Sciatic nerve (tissue), 2 donors: ENCODE results near the gene CSTPP1. TPM values are rescaled to one million over a fixed set of nuclear protein-coding genes. Genes with fewer than 3 reads are reported as not detected.
"Not testable (repeated sequence)": the region's sequence is repeated elsewhere in the genome, so short reads cannot be mapped to it uniquely, and the experiment has no call there.

Experiments used
- ATAC-seq: fragments of 200-7000 bp; cut with Tn5 transposase; one replicate; pipeline ENCODE4 v1.9.1; 2020; ENCODE audit warnings: mild to moderate bottlenecking, moderate library complexity
- DNase-seq: peaks from one replicate; pipeline ENCODE4 v3.0.0-alpha.2; 2020; ENCODE audit warnings: low spot score
- intact Hi-C: fragments of 100-400 bp; cut with DNase I; formaldehyde crosslinking; loops from one replicate; pipeline ENCODE4 v1.14.2; 2022
- total RNA-seq: library from RNA; stranded (reverse); fragmentation: NEBNext Ultra II Directional; extraction: Animal tissue kit (Norgen Biotek cat#: 25700); gene quantifications from one replicate; pipeline ENCODE4 v1.2.1, GENCODE V29; 2021
- donor health status: DM: no; HTN: no; CAD: no.
- donor health status: DM: no; HTN: no; CAD: no.

The CSTPP1 gene
- total RNA-seq, 1 donor from 2014 or later: 30.4 TPM

- intact Hi-C loops: no loop called here
- ATAC-seq (no peak), DNase-seq (no peak)
Measured at GRCh38 chr11:47057365-47057764, 120.8 kb downstream of the CSTPP1 start.

GRCh38 chr11:47060807-47061206, 124.2 kb downstream of the CSTPP1 start:
- intact Hi-C loops: no loop called here
- no peak for ATAC-seq
- DNase-seq: no peak

- no peak for DNase-seq
- intact Hi-C loops: no loop called here
- no peak for ATAC-seq
Measured at GRCh38 chr11:47061429-47062178, 125.0 kb downstream of the CSTPP1 start.

- DNase-seq (no peak), ATAC-seq (no peak)
- intact Hi-C loops: no loop called here
Measured at GRCh38 chr11:47062736-47063135, 126.2 kb downstream of the CSTPP1 start.

- ATAC-seq: no peak
- DNase-seq: no peak
- intact Hi-C loops: no loop called here
Measured at GRCh38 chr11:47067401-47067800, 130.8 kb downstream of the CSTPP1 start.

GRCh38 chr11:47070769-47071168, 134.2 kb downstream of the CSTPP1 start:
- DNase-seq (no peak), ATAC-seq (no peak)
- intact Hi-C loops: no loop called here

- ATAC-seq (no peak), DNase-seq (no peak)
- intact Hi-C loops: no loop called here
Measured at GRCh38 chr11:47071341-47071740, 134.8 kb downstream of the CSTPP1 start.

- intact Hi-C loops: no loop called here
- peak; percentile 86 for ATAC-seq
Measured at GRCh38 chr11:47071791-47072261, 135.3 kb downstream of the CSTPP1 start.

GRCh38 chr11:47078751-47079521, 142.4 kb downstream of the CSTPP1 start:
- intact Hi-C loops: no loop called here
- no peak for ATAC-seq
- no peak for DNase-seq

More at GRCh38 chr11:47071791-47072261, 135.3 kb downstream of the CSTPP1 start:
- DNase-seq: no peak

GRCh38 chr11:47080775-47081174, 144.2 kb downstream of the CSTPP1 start:
- intact Hi-C loops, DNase-seq, ATAC-seq: not testable (repeated sequence)

GRCh38 chr11:47083913-47084312, 147.4 kb downstream of the CSTPP1 start:
- intact Hi-C loops: no loop called here
- ATAC-seq: no peak
- DNase-seq: no peak

- intact Hi-C loops: no loop called here
- DNase-seq (no peak), ATAC-seq (no peak)
Measured at GRCh38 chr11:47087801-47088200, 151.2 kb downstream of the CSTPP1 start.

GRCh38 chr11:47093541-47093940, 157.0 kb downstream of the CSTPP1 start:
- intact Hi-C loops: loop anchor here (5.0 kb wide), 1 partner anchor 741 kb away; no protein-coding TSS in a partner anchor
- no peak for DNase-seq
- ATAC-seq: no peak

- DNase-seq, ATAC-seq, intact Hi-C loops: not testable (repeated sequence)
Measured at GRCh38 chr11:47096871-47097270, 160.3 kb downstream of the CSTPP1 start.

GRCh38 chr11:47098223-47098622, 161.7 kb downstream of the CSTPP1 start:
- intact Hi-C loops, DNase-seq: not testable (repeated sequence)
- peak; percentile 94 for ATAC-seq

GRCh38 chr11:47099214-47099917, 162.8 kb downstream of the CSTPP1 start:
- ATAC-seq (no peak), DNase-seq (no peak)
- intact Hi-C loops: no loop called here

- no peak for ATAC-seq
- intact Hi-C loops: no loop called here
- no peak for DNase-seq
Measured at GRCh38 chr11:47099918-47100315, 163.4 kb downstream of the CSTPP1 start.

GRCh38 chr11:47101406-47101805, 164.8 kb downstream of the CSTPP1 start:
- ATAC-seq (no peak), DNase-seq (no peak)
- intact Hi-C loops: no loop called here

GRCh38 chr11:47104261-47104950, 167.8 kb downstream of the CSTPP1 start:
- no peak for DNase-seq
- intact Hi-C loops: no loop called here
- ATAC-seq: peak; percentile 18
